WTC11 (cell line): ENCODE measurements around the gene CCDC167. TPM values are rescaled to one million over a fixed set of nuclear protein-coding genes. Genes with fewer than 3 reads are reported as not detected.
A peak's percentile ranks its signal among the peaks of the same experiment; 100 is the strongest.

ENCODE experiments used
- ATAC-seq: fragments of 200-7000 bp; cut with Tn5 transposase; 2 replicates; pipeline ENCODE4 v1.10.0; 2021; ENCODE audit warnings: mild to moderate bottlenecking, moderate library complexity
- CTCF ChIA-PET: fragments of 300-600 bp; sonication (Branson Sonifier 250); formaldehyde crosslinking; loops from one replicate; lab custom pipeline; 2021; ENCODE audit warnings: antibody characterized with exemption; lab: Charles Lee
- POLR2A ChIA-PET: fragments of 350-600 bp; sonication (Branson Sonifier 250); formaldehyde crosslinking; loops from one replicate; lab custom pipeline; 2021; ENCODE audit warnings: antibody characterized with exemption; lab: Charles Lee
- DNase-seq: peaks from one replicate; pipeline ENCODE4 v3.0.0; 2021; ENCODE audit warnings: low spot score
- H3K27ac Mint-ChIP-seq: 2 replicates; pipeline ENCODE4 v1.8.0; 2021; ENCODE audit warnings: mixed read lengths
- H3K27me3 Mint-ChIP-seq: 2 replicates; pipeline ENCODE4 v1.8.0; 2021; ENCODE audit warnings: low read depth, mild to moderate bottlenecking, moderate library complexity, mixed read lengths
- H3K36me3 Mint-ChIP-seq: 2 replicates; pipeline ENCODE4 v1.8.0; 2021; ENCODE audit warnings: mixed read lengths
- H3K4me1 Mint-ChIP-seq: 2 replicates; pipeline ENCODE4 v1.8.0; 2022; ENCODE audit warnings: mixed read lengths
- H3K4me3 Mint-ChIP-seq: 2 replicates; pipeline ENCODE4 v1.8.0; 2021; ENCODE audit warnings: mild to moderate bottlenecking, moderate library complexity, mixed read lengths
- H3K9me3 Mint-ChIP-seq: 2 replicates; pipeline ENCODE4 v1.8.0; 2021; ENCODE audit warnings: mixed read lengths
- AR ChIP-seq: fragments of 250-450 bp; sonication (Bioruptor Pico); IDR thresholded peaks from 2 replicates; pipeline ENCODE4 v1.9.0; 2021; ENCODE audit warnings: mild to moderate bottlenecking
- FOXK1 ChIP-seq: sonication (generic); formaldehyde crosslinking; IDR thresholded peaks from 2 replicates; pipeline ENCODE4 v1.8.0; 2022; ENCODE audit warnings: mild to moderate bottlenecking, moderate library complexity, missing genetic modification reagents
- HMGA2 ChIP-seq: fragments of 250-450 bp; sonication (Bioruptor Pico); IDR thresholded peaks from 2 replicates; pipeline ENCODE4 v1.4.0; 2021; ENCODE audit warnings: mild to moderate bottlenecking, moderate library complexity
- NR2C2 ChIP-seq: sonication (generic); formaldehyde crosslinking; IDR thresholded peaks from 2 replicates; pipeline ENCODE4 v1.8.0; 2022; ENCODE audit warnings: mild to moderate bottlenecking, missing genetic modification reagents
- PRDM15 ChIP-seq: sonication (generic); formaldehyde crosslinking; IDR thresholded peaks from 2 replicates; pipeline ENCODE4 v1.8.0; 2022; ENCODE audit warnings: missing genetic modification reagents
- PRRX2 ChIP-seq: fragments of 250-450 bp; sonication (Bioruptor Pico); IDR thresholded peaks from 2 replicates; pipeline ENCODE4 v1.8.0; 2021; ENCODE audit warnings: mild to moderate bottlenecking
- TCF7 ChIP-seq: sonication (generic); formaldehyde crosslinking; IDR thresholded peaks from 2 replicates; pipeline ENCODE4 v1.8.0; 2022; ENCODE audit warnings: mild to moderate bottlenecking, low read depth, missing genetic modification reagents, moderate library complexity
- ZNF121 ChIP-seq: sonication (generic); formaldehyde crosslinking; IDR thresholded peaks from 2 replicates; pipeline ENCODE4 v1.8.0; 2023; ENCODE audit warnings: missing genetic modification reagents
- ZNF232 ChIP-seq: sonication (generic); formaldehyde crosslinking; IDR thresholded peaks from 2 replicates; pipeline ENCODE4 v1.8.0; 2022; ENCODE audit warnings: mild to moderate bottlenecking, missing genetic modification reagents
- total RNA-seq: library from RNA; stranded (reverse); gene quantifications from 3 replicates; pipeline ENCODE4 v1.2.3, GENCODE V29; 2021
- TF ChIP-seq, protein P1 (sequence below): sonication (generic); formaldehyde crosslinking; IDR thresholded peaks from 2 replicates; pipeline ENCODE4 v1.8.1; 2023; ENCODE audit warnings: mild to moderate bottlenecking, missing genetic modification reagents, moderate library complexity
- TF ChIP-seq, protein P2 (sequence below): sonication (generic); formaldehyde crosslinking; IDR thresholded peaks from 2 replicates; pipeline ENCODE4 v1.8.1; 2022; ENCODE audit warnings: low read depth, mild to moderate bottlenecking, moderate library complexity, missing genetic modification reagents, borderline replicate concordance
- TF ChIP-seq, protein P3 (sequence below): sonication (generic); formaldehyde crosslinking; IDR thresholded peaks from 2 replicates; pipeline ENCODE4 v1.8.1; 2023; ENCODE audit warnings: mild to moderate bottlenecking, moderate library complexity, missing genetic modification reagents

The CCDC167 gene
- total RNA-seq, 1 experiment from 2014 or later: 19.1 TPM

GRCh38 chr6:37540390-37540789, 40.7 kb upstream of the CCDC167 start:
- no peak for DNase-seq
- H3K27ac Mint-ChIP-seq: no peak overlapping the region
- H3K36me3 Mint-ChIP-seq: no peaks in the 10 kb centered on the region
- H3K4me3 Mint-ChIP-seq: no peak overlapping the region
- no peaks in the 10 kb centered on the region; the same call in 1 of the 2 replicates for H3K9me3 Mint-ChIP-seq
- peak; percentile 20 for ATAC-seq
- H3K4me1 Mint-ChIP-seq: peaks cover 23% of the 10 kb centered on the region
- H3K27me3 Mint-ChIP-seq: peaks cover 37% of the 10 kb centered on the region
- CTCF ChIA-PET: interaction anchor here (6.8 to 7.7 kb wide), 2 partner anchors 16 to 25 kb away, joined by 82 to 140 read pairs; no protein-coding TSS in a partner anchor
- TF ChIP-seq PRDM15 (CRISPR knock-in tag) (peak; percentile 65), TCF7 (no peak), FOXK1 (CRISPR knock-in tag) (no peak), NR2C2 (CRISPR knock-in tag) (no peak), AR (CRISPR knock-in tag) (no peak), ZNF121 (no peak)
- TF ChIP-seq, all 79 proteins: peak for 1
- POLR2A ChIA-PET: no interaction called here

DNA sequence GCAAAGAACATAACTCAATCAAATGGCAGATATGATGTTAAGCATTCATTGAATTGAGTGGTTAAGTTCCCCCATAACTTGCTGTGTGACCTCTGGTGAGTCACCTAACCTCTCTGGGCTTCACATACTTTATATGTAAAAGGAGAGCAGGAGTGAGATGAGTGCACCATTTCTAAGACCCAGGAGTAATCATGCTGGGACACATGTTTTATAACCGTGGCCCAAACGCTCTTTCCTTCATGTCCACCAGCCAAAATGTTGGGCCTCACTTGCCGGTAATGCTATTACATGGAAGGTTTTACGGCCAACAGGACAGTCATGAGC, 40.3 kb upstream of the CCDC167 start:
- Mint-ChIP-seq H3K36me3 (no peaks in the 10 kb centered on the region), H3K27me3 (peaks cover 41% of the 10 kb centered on the region), H3K4me1 (peaks cover 27% of the 10 kb centered on the region), H3K9me3 (no peaks in the 10 kb centered on the region; the same call in 1 of the 2 replicates), H3K27ac (no peak overlapping the region), H3K4me3 (no peak overlapping the region)
- ChIA-PET POLR2A (no interaction called here), CTCF (interaction anchor here (1.8 to 7.7 kb wide), 4 partner anchors 8 to 48 kb away, joined by 6 to 140 read pairs (median 44); no protein-coding TSS in a partner anchor)
- DNase-seq (no peak), ATAC-seq (no peak)
- TF ChIP-seq ZNF121 (no peak), PRRX2 (no peak), HMGA2 (CRISPR knock-in tag) (no peak), NR2C2 (CRISPR knock-in tag) (no peak), ZNF232 (CRISPR knock-in tag) (no peak)
- TF ChIP-seq, protein P1, sequence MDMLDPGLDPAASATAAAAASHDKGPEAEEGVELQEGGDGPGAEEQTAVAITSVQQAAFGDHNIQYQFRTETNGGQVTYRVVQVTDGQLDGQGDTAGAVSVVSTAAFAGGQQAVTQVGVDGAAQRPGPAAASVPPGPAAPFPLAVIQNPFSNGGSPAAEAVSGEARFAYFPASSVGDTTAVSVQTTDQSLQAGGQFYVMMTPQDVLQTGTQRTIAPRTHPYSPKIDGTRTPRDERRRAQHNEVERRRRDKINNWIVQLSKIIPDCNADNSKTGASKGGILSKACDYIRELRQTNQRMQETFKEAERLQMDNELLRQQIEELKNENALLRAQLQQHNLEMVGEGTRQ (CRISPR knock-in tag): no peak
- TF ChIP-seq, protein P2, sequence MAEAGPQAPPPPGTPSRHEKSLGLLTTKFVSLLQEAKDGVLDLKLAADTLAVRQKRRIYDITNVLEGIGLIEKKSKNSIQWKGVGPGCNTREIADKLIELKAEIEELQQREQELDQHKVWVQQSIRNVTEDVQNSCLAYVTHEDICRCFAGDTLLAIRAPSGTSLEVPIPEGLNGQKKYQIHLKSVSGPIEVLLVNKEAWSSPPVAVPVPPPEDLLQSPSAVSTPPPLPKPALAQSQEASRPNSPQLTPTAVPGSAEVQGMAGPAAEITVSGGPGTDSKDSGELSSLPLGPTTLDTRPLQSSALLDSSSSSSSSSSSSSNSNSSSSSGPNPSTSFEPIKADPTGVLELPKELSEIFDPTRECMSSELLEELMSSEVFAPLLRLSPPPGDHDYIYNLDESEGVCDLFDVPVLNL (CRISPR knock-in tag): no peak
- TF ChIP-seq, protein P3, sequence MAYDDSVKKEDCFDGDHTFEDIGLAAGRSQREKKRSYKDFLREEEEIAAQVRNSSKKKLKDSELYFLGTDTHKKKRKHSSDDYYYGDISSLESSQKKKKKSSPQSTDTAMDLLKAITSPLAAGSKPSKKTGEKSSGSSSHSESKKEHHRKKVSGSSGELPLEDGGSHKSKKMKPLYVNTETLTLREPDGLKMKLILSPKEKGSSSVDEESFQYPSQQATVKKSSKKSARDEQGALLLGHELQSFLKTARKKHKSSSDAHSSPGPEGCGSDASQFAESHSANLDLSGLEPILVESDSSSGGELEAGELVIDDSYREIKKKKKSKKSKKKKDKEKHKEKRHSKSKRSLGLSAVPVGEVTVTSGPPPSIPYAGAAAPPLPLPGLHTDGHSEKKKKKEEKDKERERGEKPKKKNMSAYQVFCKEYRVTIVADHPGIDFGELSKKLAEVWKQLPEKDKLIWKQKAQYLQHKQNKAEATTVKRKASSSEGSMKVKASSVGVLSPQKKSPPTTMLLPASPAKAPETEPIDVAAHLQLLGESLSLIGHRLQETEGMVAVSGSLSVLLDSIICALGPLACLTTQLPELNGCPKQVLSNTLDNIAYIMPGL: no peak
